ENCODE data around the gene DDO. TPM values are rescaled to one million over a fixed set of nuclear protein-coding genes. Genes with fewer than 3 reads are reported as not detected.

The DDO gene
- total and polyA plus RNA-seq, 2 experiments from 2014 or later: 0.10 TPM; not detected in 1

DNA sequence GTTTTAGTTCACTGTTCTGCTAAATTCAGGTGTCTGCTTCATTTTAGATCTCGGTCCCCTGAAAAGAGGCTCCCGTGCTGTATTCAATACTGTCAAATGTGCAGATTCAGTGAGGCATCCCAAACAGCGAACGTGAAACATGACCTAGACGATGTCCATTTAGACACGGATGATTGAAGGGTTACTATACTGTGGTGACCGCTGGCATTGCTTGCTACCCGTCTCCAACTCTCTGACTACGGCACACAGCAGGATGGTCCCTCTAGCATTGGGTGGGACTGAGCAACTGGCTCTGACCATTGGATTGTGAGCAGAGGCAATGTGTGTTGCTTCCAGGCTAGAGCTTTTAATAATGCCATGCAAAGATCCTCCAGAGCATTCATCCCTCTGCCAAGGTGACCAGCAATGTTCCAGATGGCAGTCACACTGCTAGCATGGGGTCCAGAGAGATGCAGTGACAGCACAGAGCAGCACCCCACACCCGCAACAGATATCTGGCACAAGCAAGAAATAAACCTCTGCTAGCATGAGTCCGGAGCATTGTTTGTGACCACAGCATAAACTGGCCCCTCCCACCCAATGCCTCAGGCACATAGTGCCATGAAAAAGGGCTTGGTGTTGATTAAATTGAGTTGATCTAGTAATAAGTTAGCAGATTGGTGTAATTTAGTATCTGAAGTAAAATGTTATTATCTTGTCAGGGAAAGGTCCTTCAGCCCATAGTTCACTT lies 66.2 kb downstream of the DDO start (continued):
- TF ChIP-seq, protein P1, sequence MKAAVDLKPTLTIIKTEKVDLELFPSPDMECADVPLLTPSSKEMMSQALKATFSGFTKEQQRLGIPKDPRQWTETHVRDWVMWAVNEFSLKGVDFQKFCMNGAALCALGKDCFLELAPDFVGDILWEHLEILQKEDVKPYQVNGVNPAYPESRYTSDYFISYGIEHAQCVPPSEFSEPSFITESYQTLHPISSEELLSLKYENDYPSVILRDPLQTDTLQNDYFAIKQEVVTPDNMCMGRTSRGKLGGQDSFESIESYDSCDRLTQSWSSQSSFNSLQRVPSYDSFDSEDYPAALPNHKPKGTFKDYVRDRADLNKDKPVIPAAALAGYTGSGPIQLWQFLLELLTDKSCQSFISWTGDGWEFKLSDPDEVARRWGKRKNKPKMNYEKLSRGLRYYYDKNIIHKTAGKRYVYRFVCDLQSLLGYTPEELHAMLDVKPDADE (IDR thresholded peaks at IDR 0.05): no peak
- no peak for TF ChIP-seq POLR2AphosphoS5 (IDR thresholded peaks at IDR 0.05; ENCODE audit: low read depth)
- TF ChIP-seq ZNF331 (CRISPR knock-in tag; IDR thresholded peaks at IDR 0.05; ENCODE audit: low read depth): no peak

DNA sequence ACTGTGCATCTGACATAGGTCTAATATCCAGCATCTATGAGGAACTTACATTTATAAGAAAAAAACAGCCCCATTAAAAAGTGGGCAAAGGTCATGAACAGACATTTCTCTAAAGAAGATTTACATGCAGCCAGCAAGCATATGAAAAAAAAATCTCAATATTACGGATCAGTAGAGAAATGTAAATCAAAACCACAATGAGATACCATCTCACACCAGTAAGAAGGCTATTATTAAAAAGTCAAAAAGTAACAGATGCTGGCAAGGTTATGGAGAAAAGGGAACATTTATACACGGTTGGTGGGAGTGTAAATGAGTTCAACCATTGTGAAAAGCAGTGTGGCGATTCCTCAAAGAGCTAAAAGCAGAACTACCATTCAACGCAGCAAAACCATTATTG lies 70.3 kb downstream of the DDO start:
- DNase-seq (ENCODE audit: low spot score): no peak
- TF ChIP-seq EZH2 (IDR thresholded peaks at IDR 0.05; ENCODE audit: low read depth, unreplicated experiment) (no peak), EZH2phosphoT487 (IDR thresholded peaks at IDR 0.05; ENCODE audit: unreplicated experiment) (no peak), REST (IDR thresholded peaks at IDR 0.05; ENCODE audit: unreplicated experiment) (no peak), CREB1 (CRISPR knock-in tag; IDR thresholded peaks at IDR 0.05; ENCODE audit: low read depth) (no peak), ZNF331 (CRISPR knock-in tag; IDR thresholded peaks at IDR 0.05; ENCODE audit: low read depth) (no peak), NANOG (IDR thresholded peaks at IDR 0.05; ENCODE audit: borderline replicate concordance) (no peak), JUNB (IDR thresholded peaks at IDR 0.05; ENCODE audit: unreplicated experiment) (no peak), POLR2AphosphoS5 (IDR thresholded peaks at IDR 0.05; ENCODE audit: low read depth) (no peak), ZNF114 (CRISPR knock-in tag; IDR thresholded peaks at IDR 0.05) (no peak)
- TF ChIP-seq, protein P1 (IDR thresholded peaks at IDR 0.05): no peak
- TF ChIP-seq, protein P2, sequence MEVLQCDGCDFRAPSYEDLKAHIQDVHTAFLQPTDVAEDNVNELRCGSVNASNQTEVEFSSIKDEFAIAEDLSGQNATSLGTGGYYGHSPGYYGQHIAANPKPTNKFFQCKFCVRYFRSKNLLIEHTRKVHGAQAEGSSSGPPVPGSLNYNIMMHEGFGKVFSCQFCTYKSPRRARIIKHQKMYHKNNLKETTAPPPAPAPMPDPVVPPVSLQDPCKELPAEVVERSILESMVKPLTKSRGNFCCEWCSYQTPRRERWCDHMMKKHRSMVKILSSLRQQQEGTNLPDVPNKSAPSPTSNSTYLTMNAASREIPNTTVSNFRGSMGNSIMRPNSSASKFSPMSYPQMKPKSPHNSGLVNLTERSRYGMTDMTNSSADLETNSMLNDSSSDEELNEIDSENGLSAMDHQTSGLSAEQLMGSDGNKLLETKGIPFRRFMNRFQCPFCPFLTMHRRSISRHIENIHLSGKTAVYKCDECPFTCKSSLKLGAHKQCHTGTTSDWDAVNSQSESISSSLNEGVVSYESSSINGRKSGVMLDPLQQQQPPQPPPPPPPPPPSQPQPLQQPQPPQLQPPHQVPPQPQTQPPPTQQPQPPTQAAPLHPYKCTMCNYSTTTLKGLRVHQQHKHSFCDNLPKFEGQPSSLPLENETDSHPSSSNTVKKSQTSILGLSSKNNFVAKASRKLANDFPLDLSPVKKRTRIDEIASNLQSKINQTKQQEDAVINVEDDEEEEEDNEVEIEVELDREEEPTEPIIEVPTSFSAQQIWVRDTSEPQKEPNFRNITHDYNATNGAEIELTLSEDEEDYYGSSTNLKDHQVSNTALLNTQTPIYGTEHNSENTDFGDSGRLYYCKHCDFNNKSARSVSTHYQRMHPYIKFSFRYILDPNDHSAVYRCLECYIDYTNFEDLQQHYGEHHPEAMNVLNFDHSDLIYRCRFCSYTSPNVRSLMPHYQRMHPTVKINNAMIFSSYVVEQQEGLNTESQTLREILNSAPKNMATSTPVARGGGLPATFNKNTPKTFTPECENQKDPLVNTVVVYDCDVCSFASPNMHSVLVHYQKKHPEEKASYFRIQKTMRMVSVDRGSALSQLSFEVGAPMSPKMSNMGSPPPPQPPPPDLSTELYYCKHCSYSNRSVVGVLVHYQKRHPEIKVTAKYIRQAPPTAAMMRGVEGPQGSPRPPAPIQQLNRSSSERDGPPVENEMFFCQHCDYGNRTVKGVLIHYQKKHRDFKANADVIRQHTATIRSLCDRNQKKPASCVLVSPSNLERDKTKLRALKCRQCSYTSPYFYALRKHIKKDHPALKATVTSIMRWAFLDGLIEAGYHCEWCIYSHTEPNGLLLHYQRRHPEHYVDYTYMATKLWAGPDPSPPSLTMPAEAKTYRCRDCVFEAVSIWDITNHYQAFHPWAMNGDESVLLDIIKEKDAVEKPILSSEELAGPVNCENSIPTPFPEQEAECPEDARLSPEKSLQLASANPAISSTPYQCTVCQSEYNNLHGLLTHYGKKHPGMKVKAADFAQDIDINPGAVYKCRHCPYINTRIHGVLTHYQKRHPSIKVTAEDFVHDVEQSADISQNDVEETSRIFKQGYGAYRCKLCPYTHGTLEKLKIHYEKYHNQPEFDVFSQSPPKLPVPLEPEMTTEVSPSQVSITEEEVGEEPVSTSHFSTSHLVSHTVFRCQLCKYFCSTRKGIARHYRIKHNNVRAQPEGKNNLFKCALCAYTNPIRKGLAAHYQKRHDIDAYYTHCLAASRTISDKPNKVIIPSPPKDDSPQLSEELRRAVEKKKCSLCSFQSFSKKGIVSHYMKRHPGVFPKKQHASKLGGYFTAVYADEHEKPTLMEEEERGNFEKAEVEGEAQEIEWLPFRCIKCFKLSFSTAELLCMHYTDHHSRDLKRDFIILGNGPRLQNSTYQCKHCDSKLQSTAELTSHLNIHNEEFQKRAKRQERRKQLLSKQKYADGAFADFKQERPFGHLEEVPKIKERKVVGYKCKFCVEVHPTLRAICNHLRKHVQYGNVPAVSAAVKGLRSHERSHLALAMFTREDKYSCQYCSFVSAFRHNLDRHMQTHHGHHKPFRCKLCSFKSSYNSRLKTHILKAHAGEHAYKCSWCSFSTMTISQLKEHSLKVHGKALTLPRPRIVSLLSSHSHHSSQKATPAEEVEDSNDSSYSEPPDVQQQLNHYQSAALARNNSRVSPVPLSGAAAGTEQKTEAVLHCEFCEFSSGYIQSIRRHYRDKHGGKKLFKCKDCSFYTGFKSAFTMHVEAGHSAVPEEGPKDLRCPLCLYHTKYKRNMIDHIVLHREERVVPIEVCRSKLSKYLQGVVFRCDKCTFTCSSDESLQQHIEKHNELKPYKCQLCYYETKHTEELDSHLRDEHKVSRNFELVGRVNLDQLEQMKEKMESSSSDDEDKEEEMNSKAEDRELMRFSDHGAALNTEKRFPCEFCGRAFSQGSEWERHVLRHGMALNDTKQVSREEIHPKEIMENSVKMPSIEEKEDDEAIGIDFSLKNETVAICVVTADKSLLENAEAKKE (CRISPR knock-in tag; IDR thresholded peaks at IDR 0.05): no peak

More for the DNA sequence above, 70.3 kb downstream of the DDO start:
- H3K9me2 ChIP-seq (ENCODE audit: insufficient read depth): no peaks in the 10 kb centered on the region
- Mint-ChIP-seq H3K27ac (no peak overlapping the region), H3K4me3 (no peak overlapping the region), H3K9me3 (no peaks in the 10 kb centered on the region), H3K27me3 (ENCODE audit: insufficient read depth, low read depth, poor library complexity) (no peaks in the 10 kb centered on the region), H3K36me3 (ENCODE audit: low read depth) (no peaks in the 10 kb centered on the region), H3K4me1 (peaks cover 8% of the 10 kb centered on the region)
- H3F3A ChIP-seq (replicated peaks; ENCODE audit: low read depth): no peaks in the 10 kb centered on the region
- no peaks in the 10 kb centered on the region for H3K27me3 ChIP-seq (ENCODE audit: insufficient read depth)
- no peak for ATAC-seq
- H3K4me2 ChIP-seq: no peak overlapping the region
- no peak overlapping the region for H3K27ac ChIP-seq (ENCODE audit: low read depth)
- H3K36me3 ChIP-seq (ENCODE audit: insufficient read depth): no peaks in the 10 kb centered on the region
- no peak overlapping the region for H3K4me3 ChIP-seq
- no peaks in the 10 kb centered on the region for H3K4me1 ChIP-seq (ENCODE audit: insufficient read depth)
- no peaks in the 10 kb centered on the region for H3K79me2 ChIP-seq (replicated peaks; ENCODE audit: insufficient read depth)
- H4K20me1 ChIP-seq (replicated peaks; ENCODE audit: insufficient read depth): no peaks in the 10 kb centered on the region
- H2AFZ ChIP-seq: no peak overlapping the region
